ENCODE results near the gene CDC42.
A peak's percentile ranks its signal among the peaks of the same experiment; 100 is the strongest.

The CDC42 gene

GRCh38 chr1:22043198-22043769 is 9.2 kb upstream of the CDC42 start:
- Histone ChIP-seq H3K9me3 (ENCODE audit: low read length) (no peaks in the 10 kb centered on the region), H3K4me3 (ENCODE audit: low read length) (no peak overlapping the region), H3K27me3 (ENCODE audit: insufficient read depth, low read length) (no peaks in the 10 kb centered on the region), H2AFZ (ENCODE audit: low read depth, low read length) (no peak overlapping the region), H3K4me1 (ENCODE audit: insufficient read depth, low read length) (peaks cover 9% of the 10 kb centered on the region), H3K36me3 (ENCODE audit: insufficient read depth, low read length) (no peaks in the 10 kb centered on the region)

GRCh38 chr1:22044690-22045420 is 7.7 kb upstream of the CDC42 start:
- H2AFZ ChIP-seq (ENCODE audit: low read depth, low read length), result no peak overlapping the region
- H3K4me3 ChIP-seq (ENCODE audit: low read length), result no peak overlapping the region
- no peaks in the 10 kb centered on the region for H3K9me3 ChIP-seq (ENCODE audit: low read length)
- H3K27me3 ChIP-seq (ENCODE audit: insufficient read depth, low read length), result no peaks in the 10 kb centered on the region
- H3K36me3 ChIP-seq (ENCODE audit: insufficient read depth, low read length), result no peaks in the 10 kb centered on the region
- peaks cover 4% of the 10 kb centered on the region for H3K4me1 ChIP-seq (ENCODE audit: insufficient read depth, low read length)

- Histone ChIP-seq H3K36me3 (ENCODE audit: insufficient read depth, low read length) (no peaks in the 10 kb centered on the region), H3K9me3 (ENCODE audit: low read length) (no peaks in the 10 kb centered on the region)
Measured at GRCh38 chr1:22045604-22046228, 6.8 kb upstream of the CDC42 start.

GRCh38 chr1:22048351-22049192 is 3.9 kb upstream of the CDC42 start:
- no peaks in the 10 kb centered on the region for H3K9me3 ChIP-seq (ENCODE audit: low read length)
- H3K27me3 ChIP-seq (ENCODE audit: insufficient read depth, low read length), result no peaks in the 10 kb centered on the region
- no peaks in the 10 kb centered on the region for H3K4me1 ChIP-seq (ENCODE audit: insufficient read depth, low read length)
- no peak overlapping the region for H3K4me3 ChIP-seq (ENCODE audit: low read length)
- no peak overlapping the region for H2AFZ ChIP-seq (ENCODE audit: low read depth, low read length)
- H3K36me3 ChIP-seq (ENCODE audit: insufficient read depth, low read length), result no peaks in the 10 kb centered on the region

More at GRCh38 chr1:22045604-22046228, 6.8 kb upstream of the CDC42 start:
- Histone ChIP-seq H3K4me1 (ENCODE audit: insufficient read depth, low read length) (no peaks in the 10 kb centered on the region), H3K27me3 (ENCODE audit: insufficient read depth, low read length) (no peaks in the 10 kb centered on the region), H2AFZ (ENCODE audit: low read depth, low read length) (no peak overlapping the region), H3K4me3 (ENCODE audit: low read length) (no peak overlapping the region)

- no peak overlapping the region for H3K4me3 ChIP-seq (ENCODE audit: low read length)
- no peaks in the 10 kb centered on the region for H3K9me3 ChIP-seq (ENCODE audit: low read length)
- peaks cover 4% of the 10 kb centered on the region for H3K4me1 ChIP-seq (ENCODE audit: insufficient read depth, low read length)
- H2AFZ ChIP-seq (ENCODE audit: low read depth, low read length), result no peak overlapping the region
- H3K36me3 ChIP-seq (ENCODE audit: insufficient read depth, low read length), result peaks cover 2% of the 10 kb centered on the region
- H3K27me3 ChIP-seq (ENCODE audit: insufficient read depth, low read length), result no peaks in the 10 kb centered on the region
Measured at GRCh38 chr1:22050330-22050729, 2.2 kb upstream of the CDC42 start.

- Histone ChIP-seq H3K4me3 (ENCODE audit: low read length) (no peak overlapping the region), H2AFZ (ENCODE audit: low read depth, low read length) (peak overlapping the region; percentile 37), H3K9me3 (ENCODE audit: low read length) (no peaks in the 10 kb centered on the region), H3K27me3 (ENCODE audit: insufficient read depth, low read length) (no peaks in the 10 kb centered on the region), H3K36me3 (ENCODE audit: insufficient read depth, low read length) (peaks cover 9% of the 10 kb centered on the region), H3K4me1 (ENCODE audit: insufficient read depth, low read length) (peaks cover 4% of the 10 kb centered on the region)
Measured at GRCh38 chr1:22051607-22052114, 848 bp upstream of the CDC42 start.

GRCh38 chr1:22053017-22053860 is 730 bp downstream of the CDC42 start:
- Histone ChIP-seq H2AFZ (ENCODE audit: low read depth, low read length) (no peak overlapping the region), H3K4me1 (ENCODE audit: insufficient read depth, low read length) (peaks cover 4% of the 10 kb centered on the region), H3K36me3 (ENCODE audit: insufficient read depth, low read length) (peaks cover 20% of the 10 kb centered on the region), H3K4me3 (ENCODE audit: low read length) (peak overlapping the region; percentile 78), H3K9me3 (ENCODE audit: low read length) (no peaks in the 10 kb centered on the region), H3K27me3 (ENCODE audit: insufficient read depth, low read length) (no peaks in the 10 kb centered on the region)

- peak overlapping the region; percentile 78 for H3K4me3 ChIP-seq (ENCODE audit: low read length)
- H3K9me3 ChIP-seq (ENCODE audit: low read length), result no peaks in the 10 kb centered on the region
- H3K4me1 ChIP-seq (ENCODE audit: insufficient read depth, low read length), result peaks cover 4% of the 10 kb centered on the region
- H3K27me3 ChIP-seq (ENCODE audit: insufficient read depth, low read length), result no peaks in the 10 kb centered on the region
- no peak overlapping the region for H2AFZ ChIP-seq (ENCODE audit: low read depth, low read length)
- peaks cover 20% of the 10 kb centered on the region for H3K36me3 ChIP-seq (ENCODE audit: insufficient read depth, low read length)
Measured at GRCh38 chr1:22053861-22054770, 1.6 kb downstream of the CDC42 start.

GRCh38 chr1:22055463-22055862 is 3.0 kb downstream of the CDC42 start:
- peaks cover 4% of the 10 kb centered on the region for H3K4me1 ChIP-seq (ENCODE audit: insufficient read depth, low read length)
- no peak overlapping the region for H3K4me3 ChIP-seq (ENCODE audit: low read length)
- peaks cover 20% of the 10 kb centered on the region for H3K36me3 ChIP-seq (ENCODE audit: insufficient read depth, low read length)

GRCh38 chr1:22056043-22056442 is 3.5 kb downstream of the CDC42 start:
- H3K4me1 ChIP-seq (ENCODE audit: insufficient read depth, low read length), result peaks cover 4% of the 10 kb centered on the region
- H3K4me3 ChIP-seq (ENCODE audit: low read length), result no peak overlapping the region
- H3K36me3 ChIP-seq (ENCODE audit: insufficient read depth, low read length), result peaks cover 20% of the 10 kb centered on the region
- H3K27me3 ChIP-seq (ENCODE audit: insufficient read depth, low read length), result no peaks in the 10 kb centered on the region
- H3K9me3 ChIP-seq (ENCODE audit: low read length), result no peaks in the 10 kb centered on the region
- no peak overlapping the region for H2AFZ ChIP-seq (ENCODE audit: low read depth, low read length)

More at GRCh38 chr1:22055463-22055862, 3.0 kb downstream of the CDC42 start:
- Histone ChIP-seq H3K9me3 (ENCODE audit: low read length) (no peaks in the 10 kb centered on the region), H2AFZ (ENCODE audit: low read depth, low read length) (no peak overlapping the region), H3K27me3 (ENCODE audit: insufficient read depth, low read length) (no peaks in the 10 kb centered on the region)

GRCh38 chr1:22056936-22057335 is 4.4 kb downstream of the CDC42 start:
- Histone ChIP-seq H3K4me1 (ENCODE audit: insufficient read depth, low read length) (peaks cover 4% of the 10 kb centered on the region), H3K27me3 (ENCODE audit: insufficient read depth, low read length) (no peaks in the 10 kb centered on the region), H3K9me3 (ENCODE audit: low read length) (no peaks in the 10 kb centered on the region), H2AFZ (ENCODE audit: low read depth, low read length) (no peak overlapping the region), H3K4me3 (ENCODE audit: low read length) (no peak overlapping the region), H3K36me3 (ENCODE audit: insufficient read depth, low read length) (peaks cover 20% of the 10 kb centered on the region)
